Measurements from ENCODE around the gene MICAL3.

The MICAL3 gene

GRCh38 chr22:17926516-17926915, 97.8 kb downstream of the MICAL3 start:
- DNase-seq, result no peak

- no peak for DNase-seq
Measured at GRCh38 chr22:17925431-17925841, 98.9 kb downstream of the MICAL3 start.

- no peak for DNase-seq
Measured at GRCh38 chr22:17924735-17925364, 99.5 kb downstream of the MICAL3 start.

- DNase-seq, result no peak
Measured at GRCh38 chr22:17924076-17924475, 100.3 kb downstream of the MICAL3 start.

GRCh38 chr22:17922925-17923903, 101.1 kb downstream of the MICAL3 start:
- no peak for DNase-seq

- DNase-seq, result no peak
Measured at GRCh38 chr22:17921871-17922821, 102.2 kb downstream of the MICAL3 start.

GRCh38 chr22:17920992-17921650, 103.2 kb downstream of the MICAL3 start:
- no peak for DNase-seq

GRCh38 chr22:17920145-17920605, 104.2 kb downstream of the MICAL3 start:
- DNase-seq, result no peak

- DNase-seq, result no peak
Measured at GRCh38 chr22:17919276-17920144, 104.9 kb downstream of the MICAL3 start.

- DNase-seq, result no peak
Measured at GRCh38 chr22:17918840-17919239, 105.5 kb downstream of the MICAL3 start.

- DNase-seq, result no peak
Measured at GRCh38 chr22:17917490-17917983, 106.8 kb downstream of the MICAL3 start.

- no peak for DNase-seq
Measured at GRCh38 chr22:17916226-17916889, 108.0 kb downstream of the MICAL3 start.

GRCh38 chr22:17915676-17916075, 108.7 kb downstream of the MICAL3 start:
- no peak for DNase-seq

GRCh38 chr22:17915188-17915587, 109.2 kb downstream of the MICAL3 start:
- no peak for DNase-seq

- DNase-seq, result no peak
Measured at GRCh38 chr22:17914474-17914873, 109.9 kb downstream of the MICAL3 start.

GRCh38 chr22:17913801-17914347, 110.5 kb downstream of the MICAL3 start:
- no peak for DNase-seq

- no peak for DNase-seq
Measured at GRCh38 chr22:17912945-17913721, 111.2 kb downstream of the MICAL3 start.

GRCh38 chr22:17911887-17912286, 112.5 kb downstream of the MICAL3 start:
- no peak for DNase-seq

GRCh38 chr22:17911312-17911705, 113.1 kb downstream of the MICAL3 start:
- no peak for DNase-seq

All from NCI-H748 treated with DMSO at 0.1 percent for 48 hours (cell line).